UCSD-AML1 (cell line): Measurements from ENCODE around the gene CBR4.
"Not testable (repeated sequence)": the region's sequence is repeated elsewhere in the genome, so short reads cannot be mapped to it uniquely, and the experiment has no call there.

Source experiments
- DNase-seq: peaks from one replicate; lab custom pipeline; 2025; ENCODE audit not compliant: unreplicated experiment; lab: John Stamatoyannopoulos, UW

CBR4 gene

GRCh38 chr4:168994958-168995357, 15.1 kb downstream of the CBR4 start:
- no peak for DNase-seq

GRCh38 chr4:168993714-168994510, 16.1 kb downstream of the CBR4 start:
- no peak for DNase-seq

- not testable (repeated sequence) for DNase-seq
Measured at GRCh38 chr4:168992952-168993482, 17.0 kb downstream of the CBR4 start.

- no peak for DNase-seq
Measured at GRCh38 chr4:168981942-168982341, 28.1 kb downstream of the CBR4 start.

GRCh38 chr4:168981460-168981859, 28.6 kb downstream of the CBR4 start:
- DNase-seq, result no peak

- DNase-seq, result no peak
Measured at GRCh38 chr4:168979338-168979737, 30.7 kb downstream of the CBR4 start.

- no peak for DNase-seq
Measured at GRCh38 chr4:168978001-168978700, 31.9 kb downstream of the CBR4 start.

GRCh38 chr4:168972596-168972995, 37.5 kb downstream of the CBR4 start:
- DNase-seq, result no peak

GRCh38 chr4:168960716-168961115, 49.3 kb downstream of the CBR4 start:
- no peak for DNase-seq

- DNase-seq, result no peak
Measured at GRCh38 chr4:168955674-168956073, 54.4 kb downstream of the CBR4 start.

GRCh38 chr4:168952821-168953246, 57.2 kb downstream of the CBR4 start:
- not testable (repeated sequence) for DNase-seq

- no peak for DNase-seq
Measured at GRCh38 chr4:168945291-168945690, 64.8 kb downstream of the CBR4 start.

GRCh38 chr4:168942985-168943384, 67.1 kb downstream of the CBR4 start:
- DNase-seq, result no peak
